Temporal lobe (tissue), 2 donors: ENCODE measurements around the gene POU6F2. TPM values are rescaled to one million over a fixed set of nuclear protein-coding genes. Genes with fewer than 3 reads are reported as not detected.

Source experiments
- small RNA-seq: library from RNA; depleted of rRNA; stranded (forward); fragments of <200 nt; gene quantifications from one replicate; pipeline ENCODE3, GENCODE V24; 2014; ENCODE audit warnings: low replicate concordance
- total RNA-seq: library from RNA; depleted of rRNA; stranded (reverse); fragments of >200 nt; gene quantifications from one replicate; pipeline ENCODE4 v1.2.3, GENCODE V29; 2014

POU6F2 gene
- total RNA-seq, 1 donor from 2014 or later = 3.7 TPM

Small RNA genes lying within 50 kb of the gene (small RNA-seq; reads per million reads assigned to genes)
- gene SNORA20B = not detected

Other genes with a start within 250 kb of the POU6F2 start
- gene VPS41, start 68.7 kb upstream of the POU6F2 start, total RNA-seq = 93.7 TPM